Skin of body (tissue), 2 donors: Measurements from ENCODE around the gene SP3. TPM values are rescaled to one million over a fixed set of nuclear protein-coding genes. Genes with fewer than 3 reads are reported as not detected.
A peak's percentile ranks its signal among the peaks of the same experiment; 100 is the strongest.

Source experiments
- DNase-seq: peaks from one replicate; lab custom pipeline; 2025; lab: John Stamatoyannopoulos, UW
- total RNA-seq: library from RNA; depleted of rRNA; stranded (reverse); fragments of >200 nt; gene quantifications from one replicate; pipeline ENCODE4 v1.2.3, GENCODE V29; 2014

The SP3 gene
- 151 TPM for total RNA-seq

- DNase-seq = peak; percentile 96
Observed at GRCh38 chr2:173965372-173966025, at the start of gene SP3. TSS of gene SP3 (minus strand) at chr2:173965373. CDS start at chr2:173965171, 202 bp downstream.

- DNase-seq = peak; percentile 62
Observed at GRCh38 chr2:174014699-174015070, 49.5 kb upstream of the SP3 start.

- peak; percentile 62 for DNase-seq
Observed at GRCh38 chr2:174014011-174014698, 49.0 kb upstream of the SP3 start.

- peak; percentile 52 for DNase-seq
Observed at GRCh38 chr2:174013315-174013751, 48.2 kb upstream of the SP3 start.

GRCh38 chr2:174012347-174013314, 47.5 kb upstream of the SP3 start:
- DNase-seq = peak; percentile 66

GRCh38 chr2:174011796-174012195, 46.6 kb upstream of the SP3 start:
- DNase-seq = no peak

GRCh38 chr2:174011173-174011572, 46.0 kb upstream of the SP3 start:
- no peak for DNase-seq

GRCh38 chr2:174009488-174010223, 44.5 kb upstream of the SP3 start:
- DNase-seq = no peak

- no peak for DNase-seq
Observed at GRCh38 chr2:174008720-174009119, 43.5 kb upstream of the SP3 start.

- no peak for DNase-seq
Observed at GRCh38 chr2:174007010-174007409, 41.8 kb upstream of the SP3 start.

- no peak for DNase-seq
Observed at GRCh38 chr2:174005801-174006419, 40.7 kb upstream of the SP3 start.

- no peak for DNase-seq
Observed at GRCh38 chr2:174004905-174005605, 39.9 kb upstream of the SP3 start.

- DNase-seq = no peak
Observed at GRCh38 chr2:174003720-174004695, 38.8 kb upstream of the SP3 start.

GRCh38 chr2:174002679-174003078, 37.5 kb upstream of the SP3 start:
- DNase-seq = no peak

- DNase-seq = no peak
Observed at GRCh38 chr2:174001107-174001506, 35.9 kb upstream of the SP3 start.

GRCh38 chr2:173999724-174000123, 34.6 kb upstream of the SP3 start:
- no peak for DNase-seq

- no peak for DNase-seq
Observed at GRCh38 chr2:173999272-173999671, 34.1 kb upstream of the SP3 start.

GRCh38 chr2:173998386-173998785, 33.2 kb upstream of the SP3 start:
- DNase-seq = peak; percentile 19

- DNase-seq = no peak
Observed at GRCh38 chr2:173997753-173998152, 32.6 kb upstream of the SP3 start.
